Activated CD4-positive, alpha-beta T cell treated with anti-CD3 and anti-CD28 coated beads, Interleukin-2, amount 10 ng/mL, durations not matched to agents 7 days and 5 days (primary cell): ENCODE measurements around the gene GZF1. TPM values are rescaled to one million over a fixed set of nuclear protein-coding genes. Genes with fewer than 3 reads are reported as not detected.

Source experiments
- CTCF ChIA-PET: fragments of 350-600 bp; sonication (Branson Sonifier 250); formaldehyde crosslinking; loops from one replicate; lab custom pipeline; 2021; ENCODE audit warnings: antibody characterized with exemption; lab: Charles Lee
- POLR2A ChIA-PET: fragments of 350-600 bp; sonication (Branson Sonifier 250); formaldehyde crosslinking; loops from one replicate; lab custom pipeline; 2021; ENCODE audit warnings: antibody characterized with exemption; lab: Charles Lee
- DNase-seq: peaks from one replicate; pipeline ENCODE4 v3.0.0-alpha.2; 2020
- H3K27ac Mint-ChIP-seq: one replicate; pipeline ENCODE4 v1.8.0; 2021; ENCODE audit warnings: mild to moderate bottlenecking, moderate library complexity, mixed read lengths
- H3K27me3 Mint-ChIP-seq: one replicate; pipeline ENCODE4 v1.8.0; 2021; ENCODE audit warnings: mixed read lengths
- H3K36me3 Mint-ChIP-seq: one replicate; pipeline ENCODE4 v1.8.0; 2021; ENCODE audit warnings: low read depth, mixed read lengths
- H3K4me1 Mint-ChIP-seq: one replicate; pipeline ENCODE4 v1.8.0; 2021; ENCODE audit warnings: mixed read lengths
- H3K4me3 Mint-ChIP-seq: one replicate; pipeline ENCODE4 v1.8.0; 2021; ENCODE audit warnings: mild to moderate bottlenecking, moderate library complexity, mixed read lengths
- H3K9me3 Mint-ChIP-seq: one replicate; pipeline ENCODE4 v1.8.0; 2021; ENCODE audit warnings: mixed read lengths
- total RNA-seq, 2 experiments: library from RNA; stranded (reverse); gene quantifications; one replicate each; pipeline ENCODE4 v1.2.3, GENCODE V29; 2021

Gene GZF1
- total RNA-seq, 2 experiments from 2014 or later, result 12.3 to 15.5 TPM

GRCh38 chr20:23381876-23382275, 19.9 kb downstream of the GZF1 start:
- no peak for DNase-seq
- Mint-ChIP-seq H3K9me3 (no peaks in the 10 kb centered on the region), H3K27ac (peak overlapping the region; percentile 26), H3K4me3 (no peak overlapping the region), H3K36me3 (peaks cover 42% of the 10 kb centered on the region), H3K27me3 (no peaks in the 10 kb centered on the region), H3K4me1 (peaks cover 14% of the 10 kb centered on the region)
- CTCF ChIA-PET, result interaction anchor here (0.9 to 1.5 kb wide), 2 partner anchors 14 to 26 kb away, joined by 3 read pairs; no protein-coding TSS in a partner anchor
- POLR2A ChIA-PET, result no interaction called here

- peaks cover 58% of the 10 kb centered on the region for H3K36me3 Mint-ChIP-seq
- H3K4me3 Mint-ChIP-seq, result no peak overlapping the region
- no peak overlapping the region for H3K27ac Mint-ChIP-seq
- H3K27me3 Mint-ChIP-seq, result no peaks in the 10 kb centered on the region
- H3K4me1 Mint-ChIP-seq, result peaks cover 14% of the 10 kb centered on the region
- no peak for DNase-seq
- H3K9me3 Mint-ChIP-seq, result no peaks in the 10 kb centered on the region
- ChIA-PET CTCF (interaction anchor here (0.6 kb wide), 1 partner anchor 23 kb away, joined by 5 read pairs; no protein-coding TSS in a partner anchor), POLR2A (no interaction called here)
Measured at GRCh38 chr20:23386304-23387117, 24.5 kb downstream of the GZF1 start.

GRCh38 chr20:23387118-23387443, 25.1 kb downstream of the GZF1 start:
- CTCF ChIA-PET, result no interaction called here
- no peak overlapping the region for H3K27ac Mint-ChIP-seq
- DNase-seq, result no peak
- H3K4me3 Mint-ChIP-seq, result no peak overlapping the region
- no peaks in the 10 kb centered on the region for H3K27me3 Mint-ChIP-seq
- no peaks in the 10 kb centered on the region for H3K9me3 Mint-ChIP-seq
- POLR2A ChIA-PET, result no interaction called here
- H3K36me3 Mint-ChIP-seq, result peaks cover 57% of the 10 kb centered on the region
- peaks cover 8% of the 10 kb centered on the region for H3K4me1 Mint-ChIP-seq

- ChIA-PET POLR2A (no interaction called here), CTCF (interaction anchor here (0.6 kb wide), 1 partner anchor 25 kb away, joined by 3 read pairs; no protein-coding TSS in a partner anchor)
- no peak for DNase-seq
- peaks cover 4% of the 10 kb centered on the region for H3K4me1 Mint-ChIP-seq
- no peaks in the 10 kb centered on the region for H3K9me3 Mint-ChIP-seq
- H3K27ac Mint-ChIP-seq, result no peak overlapping the region
- H3K4me3 Mint-ChIP-seq, result no peak overlapping the region
- H3K27me3 Mint-ChIP-seq, result no peaks in the 10 kb centered on the region
- peaks cover 57% of the 10 kb centered on the region for H3K36me3 Mint-ChIP-seq
Measured at GRCh38 chr20:23390091-23390774, 28.3 kb downstream of the GZF1 start.

GRCh38 chr20:23391707-23392310, 29.8 kb downstream of the GZF1 start:
- no peaks in the 10 kb centered on the region for H3K27me3 Mint-ChIP-seq
- no peak overlapping the region for H3K4me3 Mint-ChIP-seq
- POLR2A ChIA-PET, result no interaction called here
- no peak for DNase-seq
- no peaks in the 10 kb centered on the region for H3K9me3 Mint-ChIP-seq
- no peak overlapping the region for H3K27ac Mint-ChIP-seq
- H3K4me1 Mint-ChIP-seq, result peaks cover 5% of the 10 kb centered on the region
- H3K36me3 Mint-ChIP-seq, result peaks cover 50% of the 10 kb centered on the region
- CTCF ChIA-PET, result interaction anchor here (0.7 kb wide), 1 partner anchor 42 kb away, joined by 4 read pairs; no protein-coding TSS in a partner anchor

- POLR2A ChIA-PET, result no interaction called here
- no peak for DNase-seq
- Mint-ChIP-seq H3K27me3 (no peaks in the 10 kb centered on the region), H3K4me3 (no peak overlapping the region), H3K4me1 (peaks cover 22% of the 10 kb centered on the region), H3K27ac (no peak overlapping the region), H3K36me3 (peaks cover 37% of the 10 kb centered on the region), H3K9me3 (no peaks in the 10 kb centered on the region)
- CTCF ChIA-PET, result interaction anchor here (0.7 kb wide), 1 partner anchor 9 kb away, joined by 3 read pairs; no protein-coding TSS in a partner anchor
Measured at GRCh38 chr20:23393996-23394775, 32.2 kb downstream of the GZF1 start.

- Mint-ChIP-seq H3K4me3 (no peak overlapping the region), H3K9me3 (no peaks in the 10 kb centered on the region), H3K27ac (peak overlapping the region; percentile 62), H3K27me3 (no peaks in the 10 kb centered on the region), H3K4me1 (peaks cover 46% of the 10 kb centered on the region), H3K36me3 (peaks cover 44% of the 10 kb centered on the region)
- DNase-seq, result no peak
- CTCF ChIA-PET, result no interaction called here
- POLR2A ChIA-PET, result no interaction called here
Measured at GRCh38 chr20:23396950-23397627, 35.1 kb downstream of the GZF1 start.

GRCh38 chr20:23397961-23398360, 36.0 kb downstream of the GZF1 start:
- CTCF ChIA-PET, result no interaction called here
- no peaks in the 10 kb centered on the region for H3K27me3 Mint-ChIP-seq
- peaks cover 46% of the 10 kb centered on the region for H3K4me1 Mint-ChIP-seq
- POLR2A ChIA-PET, result no interaction called here
- peak overlapping the region; percentile 62 for H3K27ac Mint-ChIP-seq
- no peaks in the 10 kb centered on the region for H3K9me3 Mint-ChIP-seq
- H3K4me3 Mint-ChIP-seq, result peak overlapping the region; percentile 33
- DNase-seq, result peak; percentile 12
- H3K36me3 Mint-ChIP-seq, result peaks cover 46% of the 10 kb centered on the region

GRCh38 chr20:23399568-23400241, 37.7 kb downstream of the GZF1 start:
- no peaks in the 10 kb centered on the region for H3K9me3 Mint-ChIP-seq

GRCh38 chr20:23401051-23401450, 39.1 kb downstream of the GZF1 start:
- Mint-ChIP-seq H3K27ac (no peak overlapping the region), H3K9me3 (no peaks in the 10 kb centered on the region), H3K4me3 (no peak overlapping the region), H3K4me1 (peaks cover 44% of the 10 kb centered on the region), H3K27me3 (no peaks in the 10 kb centered on the region), H3K36me3 (peaks cover 28% of the 10 kb centered on the region)
- ChIA-PET CTCF (interaction anchor here (0.8 kb wide), 1 partner anchor 23 kb away, joined by 3 read pairs; no protein-coding TSS in a partner anchor), POLR2A (interaction anchor here (0.6 kb wide), 1 partner anchor 1721 kb away, joined by 3 read pairs; no protein-coding TSS in a partner anchor)
- no peak for DNase-seq

More at GRCh38 chr20:23399568-23400241, 37.7 kb downstream of the GZF1 start:
- peaks cover 34% of the 10 kb centered on the region for H3K36me3 Mint-ChIP-seq
- no peak overlapping the region for H3K4me3 Mint-ChIP-seq
- no peaks in the 10 kb centered on the region for H3K27me3 Mint-ChIP-seq
- no peak for DNase-seq
- H3K4me1 Mint-ChIP-seq, result peaks cover 46% of the 10 kb centered on the region
- ChIA-PET POLR2A (interaction anchor here (1.0 kb wide), 1 partner anchor 20 kb away, joined by 3 read pairs; no protein-coding TSS in a partner anchor), CTCF (interaction anchor here (0.6 to 1.5 kb wide), 2 partner anchors 16 to 18 kb away, joined by 3 to 4 read pairs; no protein-coding TSS in a partner anchor)
- H3K27ac Mint-ChIP-seq, result peak overlapping the region; percentile 73

GRCh38 chr20:23403751-23404150, 41.8 kb downstream of the GZF1 start:
- Mint-ChIP-seq H3K4me3 (no peak overlapping the region), H3K27ac (no peak overlapping the region), H3K36me3 (peaks cover 23% of the 10 kb centered on the region), H3K9me3 (no peaks in the 10 kb centered on the region), H3K27me3 (no peaks in the 10 kb centered on the region), H3K4me1 (peaks cover 44% of the 10 kb centered on the region)
- no peak for DNase-seq
- CTCF ChIA-PET, result interaction anchor here (1.0 to 1.3 kb wide), 3 partner anchors 9 to 54 kb away, joined by 3 read pairs; no protein-coding TSS in a partner anchor
- POLR2A ChIA-PET, result no interaction called here
